ENCODE data around the gene FBXL19. TPM values are rescaled to one million over a fixed set of nuclear protein-coding genes. Genes with fewer than 3 reads are reported as not detected.

Gene FBXL19
- polyA plus RNA-seq, 1 donor from 2014 or later, result 99.6 TPM

- Histone ChIP-seq H3K4me2 (ENCODE audit: low read length) (peak within 1 kb of the TSS; percentile 78), H2AFZ (ENCODE audit: low read depth, low read length) (peak within 1 kb of the TSS; percentile 96), H4K20me1 (ENCODE audit: insufficient read depth) (no peaks in the 10 kb centered on the region), H3K79me2 (replicated peaks; ENCODE audit: insufficient read depth, low read length) (peaks cover 8% of the 10 kb centered on the region), H3K27me3 (ENCODE audit: insufficient read depth, low read depth, low read length) (no peaks in the 10 kb centered on the region), H3K4me3 (ENCODE audit: low read length) (peak within 1 kb of the TSS; percentile 91), H3K36me3 (ENCODE audit: insufficient read depth, low read length) (no peaks in the 10 kb centered on the region), H3F3A (ENCODE audit: insufficient read depth, low read length, poor library complexity, severe bottlenecking) (peaks cover 5% of the 10 kb centered on the region), H3K27ac (ENCODE audit: low read length) (peak within 1 kb of the TSS; percentile 97), H3K9me3 (ENCODE audit: low read length) (no peaks in the 10 kb centered on the region), H3K9me2 (ENCODE audit: insufficient read depth, low read length) (no peaks in the 10 kb centered on the region), H3K9ac (ENCODE audit: low read length) (peak within 1 kb of the TSS; percentile 97)
- TF ChIP-seq SMC3 (conservative IDR thresholded peaks at IDR 0.05; ENCODE audit: poor library complexity), result peak; percentile 52
- TF ChIP-seq EP300 (conservative IDR thresholded peaks at IDR 0.05; ENCODE audit: poor library complexity, severe bottlenecking), result peak; percentile 100
- no peak for TF ChIP-seq TAF1 (IDR thresholded peaks at IDR 0.05; ENCODE audit: low read depth)
- TF ChIP-seq CTCF (IDR thresholded peaks at IDR 0.05; ENCODE audit: poor library complexity, severe bottlenecking), result peak; percentile 27
- TF ChIP-seq EZH2 (IDR thresholded peaks at IDR 0.05; ENCODE audit: borderline replicate concordance, insufficient read depth, low read length, poor library complexity, severe bottlenecking), result no peak
- peak; percentile 88 for TF ChIP-seq MXI1 (conservative IDR thresholded peaks at IDR 0.05; ENCODE audit: poor library complexity, severe bottlenecking)
- TF ChIP-seq, protein P1, sequence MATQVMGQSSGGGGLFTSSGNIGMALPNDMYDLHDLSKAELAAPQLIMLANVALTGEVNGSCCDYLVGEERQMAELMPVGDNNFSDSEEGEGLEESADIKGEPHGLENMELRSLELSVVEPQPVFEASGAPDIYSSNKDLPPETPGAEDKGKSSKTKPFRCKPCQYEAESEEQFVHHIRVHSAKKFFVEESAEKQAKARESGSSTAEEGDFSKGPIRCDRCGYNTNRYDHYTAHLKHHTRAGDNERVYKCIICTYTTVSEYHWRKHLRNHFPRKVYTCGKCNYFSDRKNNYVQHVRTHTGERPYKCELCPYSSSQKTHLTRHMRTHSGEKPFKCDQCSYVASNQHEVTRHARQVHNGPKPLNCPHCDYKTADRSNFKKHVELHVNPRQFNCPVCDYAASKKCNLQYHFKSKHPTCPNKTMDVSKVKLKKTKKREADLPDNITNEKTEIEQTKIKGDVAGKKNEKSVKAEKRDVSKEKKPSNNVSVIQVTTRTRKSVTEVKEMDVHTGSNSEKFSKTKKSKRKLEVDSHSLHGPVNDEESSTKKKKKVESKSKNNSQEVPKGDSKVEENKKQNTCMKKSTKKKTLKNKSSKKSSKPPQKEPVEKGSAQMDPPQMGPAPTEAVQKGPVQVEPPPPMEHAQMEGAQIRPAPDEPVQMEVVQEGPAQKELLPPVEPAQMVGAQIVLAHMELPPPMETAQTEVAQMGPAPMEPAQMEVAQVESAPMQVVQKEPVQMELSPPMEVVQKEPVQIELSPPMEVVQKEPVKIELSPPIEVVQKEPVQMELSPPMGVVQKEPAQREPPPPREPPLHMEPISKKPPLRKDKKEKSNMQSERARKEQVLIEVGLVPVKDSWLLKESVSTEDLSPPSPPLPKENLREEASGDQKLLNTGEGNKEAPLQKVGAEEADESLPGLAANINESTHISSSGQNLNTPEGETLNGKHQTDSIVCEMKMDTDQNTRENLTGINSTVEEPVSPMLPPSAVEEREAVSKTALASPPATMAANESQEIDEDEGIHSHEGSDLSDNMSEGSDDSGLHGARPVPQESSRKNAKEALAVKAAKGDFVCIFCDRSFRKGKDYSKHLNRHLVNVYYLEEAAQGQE (IDR thresholded peaks at IDR 0.05; ENCODE audit: borderline replicate concordance), result peak; percentile 44
- peak; percentile 32 for TF ChIP-seq POLR2AphosphoS5 (IDR thresholded peaks at IDR 0.05)
These were observed 34.2 kb downstream of the FBXL19 start, which contains the start of gene SETD1A for GRCh38 chr16:30957456-30958174. Gene SETD1A (plus strand): TSS chr16:30957754. CDS start chr16:30958732, 978 bp downstream.

GRCh38 chr16:30958175-30959079 lies 35.1 kb downstream of the FBXL19 start:
- H3K36me3 ChIP-seq (ENCODE audit: insufficient read depth, low read length), result no peaks in the 10 kb centered on the region
- no peaks in the 10 kb centered on the region for H3K9me3 ChIP-seq (ENCODE audit: low read length)
- no peaks in the 10 kb centered on the region for H3K27me3 ChIP-seq (ENCODE audit: insufficient read depth, low read depth, low read length)
- no peaks in the 10 kb centered on the region for H3K9me2 ChIP-seq (ENCODE audit: insufficient read depth, low read length)
- no peak overlapping the region for H2AFZ ChIP-seq (ENCODE audit: low read depth, low read length)
- no peaks in the 10 kb centered on the region for H4K20me1 ChIP-seq (ENCODE audit: insufficient read depth)
- peak overlapping the region; percentile 76 for H3K4me2 ChIP-seq (ENCODE audit: low read length)
- peak overlapping the region; percentile 60 for H3K27ac ChIP-seq (ENCODE audit: low read length)
- peak overlapping the region; percentile 91 for H3K4me3 ChIP-seq (ENCODE audit: low read length)
- peaks cover 8% of the 10 kb centered on the region for H3K79me2 ChIP-seq (replicated peaks; ENCODE audit: insufficient read depth, low read length)
- peaks cover 5% of the 10 kb centered on the region for H3F3A ChIP-seq (ENCODE audit: insufficient read depth, low read length, poor library complexity, severe bottlenecking)
- H3K9ac ChIP-seq (ENCODE audit: low read length), result peak overlapping the region; percentile 97
- no peak for TF ChIP-seq EZH2 (IDR thresholded peaks at IDR 0.05; ENCODE audit: borderline replicate concordance, insufficient read depth, low read length, poor library complexity, severe bottlenecking)
- TF ChIP-seq POLR2AphosphoS5 (IDR thresholded peaks at IDR 0.05), result peak; percentile 21

All from neural cell (in vitro differentiated cells).